Gastroesophageal sphincter (tissue), 3 donors: Measurements from ENCODE around the gene ASB18.

Source experiments
- CTCF ChIP-seq, 4 experiments: fragments of 200-600 bp in 2 of 4; fragments of 450-650 bp in 2 of 4; sonication (generic) in 1 of 4; IDR thresholded peaks; one replicate each; pipeline ENCODE4 v1.5.1; 2017 to 2019; ENCODE audit warnings: antibody characterized with exemption in 4 of 4, mild to moderate bottlenecking in 2 of 4, moderate library complexity in 2 of 4
- EP300 ChIP-seq: sonication (generic); formaldehyde crosslinking; IDR thresholded peaks from one replicate; pipeline ENCODE4 v1.6.1; 2017; ENCODE audit warnings: antibody characterized with exemption, mild to moderate bottlenecking
- POLR2A ChIP-seq, 2 donors: fragments of 450-650 bp; IDR thresholded peaks; one replicate each; pipeline ENCODE4 v1.6.1; 2017; ENCODE audit warnings: antibody characterized with exemption in 2 of 2, mild to moderate bottlenecking in 2 of 2, moderate library complexity in 1 of 2
- POLR2AphosphoS5 ChIP-seq: sonication (generic); formaldehyde crosslinking; IDR thresholded peaks from one replicate; pipeline ENCODE4 v1.6.1; 2017; ENCODE audit warnings: antibody characterized with exemption

GRCh38 chr2:236165842-236166795 is 98.1 kb downstream of the ASB18 start:
- TF ChIP-seq CTCF (IDR thresholded peaks at IDR 0.05) (no peak), EP300 (no peak), POLR2AphosphoS5 (no peak), POLR2A (IDR thresholded peaks at IDR 0.05) (no peak)
